ENCODE results near the gene PPP1R12C.

Gene PPP1R12C

GRCh38 chr19:55088543-55089341, 28.7 kb downstream of the PPP1R12C start:
- peak; percentile 63 to 83 (median 75) for DNase-seq

- no peak for DNase-seq
Observed at GRCh38 chr19:55088021-55088451, 29.4 kb downstream of the PPP1R12C start.

GRCh38 chr19:55087542-55087901, 29.9 kb downstream of the PPP1R12C start:
- DNase-seq: no peak

- peak in 2 of 4 experiments; percentile 9 to 17 for DNase-seq
Observed at GRCh38 chr19:55086730-55087541, 30.5 kb downstream of the PPP1R12C start.

- no peak for DNase-seq
Observed at GRCh38 chr19:55085923-55086715, 31.3 kb downstream of the PPP1R12C start.

- DNase-seq: no peak
Observed at GRCh38 chr19:55084416-55084815, 33.0 kb downstream of the PPP1R12C start.

- DNase-seq: no peak
Observed at GRCh38 chr19:55083004-55083850, 34.2 kb downstream of the PPP1R12C start.

GRCh38 chr19:55082020-55082851, 35.2 kb downstream of the PPP1R12C start:
- DNase-seq: no peak

- DNase-seq: no peak
Observed at GRCh38 chr19:55081770-55082019, 35.7 kb downstream of the PPP1R12C start.

GRCh38 chr19:55080968-55081769, 36.3 kb downstream of the PPP1R12C start:
- DNase-seq: peak; percentile 53 to 81 (median 75)

GRCh38 chr19:55080121-55080967, 37.1 kb downstream of the PPP1R12C start:
- peak in 2 of 4 experiments; percentile 12 to 33 for DNase-seq

- DNase-seq: no peak
Observed at GRCh38 chr19:55079400-55080038, 37.9 kb downstream of the PPP1R12C start.

GRCh38 chr19:55078996-55079395, 38.4 kb downstream of the PPP1R12C start:
- no peak for DNase-seq

GRCh38 chr19:55077106-55077505, 40.3 kb downstream of the PPP1R12C start:
- DNase-seq: no peak

- no peak for DNase-seq
Observed at GRCh38 chr19:55076321-55076720, 41.1 kb downstream of the PPP1R12C start.

GRCh38 chr19:55075371-55075998, 42.0 kb downstream of the PPP1R12C start, which contains the start of gene EPS8L1:
EPS8L1 (plus strand) TSS chr19:55075869; CDS start chr19:55076445, 576 bp downstream.
- no peak for DNase-seq

- no peak for DNase-seq
Observed at GRCh38 chr19:55071913-55072312, 45.5 kb downstream of the PPP1R12C start.

- DNase-seq: no peak
Observed at GRCh38 chr19:55071129-55071502, 46.3 kb downstream of the PPP1R12C start.
